NCI-H2196 (cell line): ENCODE measurements around the gene TRIM67.
"Not testable (repeated sequence)": the region's sequence is repeated elsewhere in the genome, so short reads cannot be mapped to it uniquely, and the experiment has no call there.

Source experiments
- DNase-seq: peaks from one replicate; lab custom pipeline; 2025; ENCODE audit not compliant: unreplicated experiment; lab: John Stamatoyannopoulos, UW

TRIM67 gene

DNA sequence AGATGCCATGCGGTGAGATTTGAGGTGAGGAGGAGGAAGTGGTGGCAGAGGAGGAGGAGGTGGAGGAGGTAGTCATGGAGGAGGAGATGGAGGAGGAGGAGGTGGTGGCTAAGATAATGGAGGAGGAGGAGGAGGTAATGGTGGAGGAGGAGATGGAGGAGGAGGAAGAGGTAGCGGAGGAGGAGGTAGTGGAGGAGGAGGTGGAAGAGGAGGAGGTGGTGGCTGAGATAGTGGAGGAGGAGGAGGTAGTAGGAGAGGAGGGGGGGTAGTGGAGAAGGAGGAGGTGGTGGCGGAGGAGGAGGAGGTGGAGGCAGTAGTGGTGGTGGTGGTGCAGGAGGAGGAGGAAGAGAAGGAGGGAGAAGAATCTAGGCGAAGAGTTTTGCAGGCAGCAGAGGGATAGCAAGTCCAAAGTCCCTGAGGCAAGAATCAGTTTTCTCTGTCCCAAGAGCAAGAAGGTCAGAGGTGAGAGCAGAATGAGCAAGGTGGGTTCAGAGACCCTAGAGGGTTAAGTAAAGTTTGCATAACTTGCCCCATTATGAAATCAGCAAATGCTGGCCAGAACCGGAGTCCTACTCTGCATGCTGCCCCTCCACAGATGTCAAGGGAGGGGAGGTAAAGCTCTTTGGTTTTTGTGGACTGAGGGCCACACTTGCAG lies 40.2 kb downstream of the TRIM67 start:
- DNase-seq, result no peak

DNA sequence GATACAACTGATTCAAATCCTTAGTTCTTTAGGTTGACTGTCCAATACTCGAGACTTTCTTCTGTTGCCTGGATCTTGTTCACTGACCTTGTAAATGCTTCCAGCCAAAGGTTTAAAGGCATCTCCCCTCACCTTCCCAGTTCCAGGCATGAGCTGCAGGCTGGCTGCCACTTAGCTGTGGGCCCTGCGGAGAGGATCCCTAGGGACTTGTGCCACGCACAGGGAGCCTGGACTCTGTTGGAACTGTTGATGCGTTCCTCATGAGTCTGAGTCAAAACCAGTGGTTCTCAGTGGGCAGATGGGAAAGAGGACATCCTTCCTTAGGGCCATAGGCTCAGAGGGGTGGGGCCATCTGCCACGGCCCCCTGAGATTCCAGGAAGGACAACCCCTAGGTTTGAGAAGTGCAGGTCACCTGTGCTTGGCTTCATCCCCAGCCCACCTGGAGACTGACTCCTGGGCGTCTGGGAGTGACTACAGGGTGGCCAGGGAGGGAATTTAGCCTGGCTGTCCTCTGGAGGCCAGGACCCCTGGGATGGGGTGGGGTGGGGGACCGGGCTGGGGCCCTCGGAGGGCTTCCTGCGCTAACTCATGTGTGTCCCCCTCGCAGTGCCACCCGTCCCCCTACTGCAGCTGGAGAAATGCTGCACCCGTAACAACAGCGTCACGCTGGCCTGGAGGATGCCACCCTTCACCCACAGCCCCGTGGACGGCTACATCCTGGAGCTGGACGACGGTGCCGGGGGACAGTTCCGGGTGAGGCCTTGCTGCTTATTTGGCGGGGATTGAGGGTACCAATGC lies 41.6 kb downstream of the TRIM67 start:
- no peak for DNase-seq

DNA sequence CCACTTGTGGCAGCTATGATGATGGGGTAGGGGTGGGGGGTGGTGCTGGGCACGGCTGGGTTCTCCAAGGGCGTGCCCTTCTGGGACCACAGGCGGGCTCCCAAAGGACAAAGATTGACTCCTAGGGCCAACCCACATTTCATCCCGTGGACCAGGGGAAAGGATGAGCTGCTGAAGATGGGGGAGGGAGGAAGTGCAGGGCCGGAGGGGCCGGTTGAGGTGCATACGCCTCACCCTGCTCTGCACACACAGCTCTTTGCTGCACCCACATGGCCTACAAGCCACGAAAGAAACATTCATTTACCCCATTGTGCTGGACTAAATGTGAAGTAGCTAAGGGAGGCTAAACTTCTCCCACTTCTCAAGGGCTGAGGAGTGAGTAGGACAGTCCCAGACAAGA lies 45.0 kb downstream of the TRIM67 start:
- DNase-seq, result no peak

DNA sequence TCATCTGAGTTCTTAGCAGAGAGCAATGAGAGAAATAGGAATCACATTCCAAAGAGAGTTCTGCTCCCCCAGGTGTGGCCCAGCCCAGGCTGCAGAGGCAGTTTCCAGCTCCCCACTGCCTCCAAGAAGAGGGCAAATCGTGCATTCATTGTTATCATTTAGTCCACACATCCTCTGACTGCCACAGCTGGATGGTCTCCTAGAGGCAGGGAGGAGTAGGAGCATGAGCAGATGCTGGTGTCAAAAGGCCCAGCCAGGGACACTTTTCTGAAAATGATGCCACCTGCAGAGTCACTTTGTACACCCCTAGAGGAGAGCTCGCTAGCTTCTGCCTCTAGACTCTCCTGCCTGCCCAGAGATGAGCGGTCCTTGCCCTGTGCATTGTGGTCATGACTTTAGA lies 45.6 kb downstream of the TRIM67 start:
- no peak for DNase-seq

DNA sequence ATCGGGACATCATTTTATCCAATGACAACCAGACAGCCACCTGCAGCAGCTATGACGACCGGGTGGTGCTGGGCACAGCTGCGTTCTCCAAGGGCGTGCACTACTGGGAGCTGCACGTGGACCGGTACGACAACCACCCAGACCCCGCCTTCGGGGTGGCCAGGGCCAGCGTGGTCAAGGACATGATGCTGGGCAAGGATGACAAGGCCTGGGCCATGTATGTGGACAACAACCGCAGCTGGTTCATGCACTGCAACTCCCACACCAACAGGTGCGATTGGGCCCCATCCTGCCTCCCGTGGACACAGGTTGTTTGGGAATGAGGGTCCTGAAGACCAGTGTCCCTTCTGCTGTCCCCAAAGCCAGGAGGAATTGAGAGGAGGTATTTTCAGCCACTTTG lies 47.1 kb downstream of the TRIM67 start:
- no peak for DNase-seq

DNA sequence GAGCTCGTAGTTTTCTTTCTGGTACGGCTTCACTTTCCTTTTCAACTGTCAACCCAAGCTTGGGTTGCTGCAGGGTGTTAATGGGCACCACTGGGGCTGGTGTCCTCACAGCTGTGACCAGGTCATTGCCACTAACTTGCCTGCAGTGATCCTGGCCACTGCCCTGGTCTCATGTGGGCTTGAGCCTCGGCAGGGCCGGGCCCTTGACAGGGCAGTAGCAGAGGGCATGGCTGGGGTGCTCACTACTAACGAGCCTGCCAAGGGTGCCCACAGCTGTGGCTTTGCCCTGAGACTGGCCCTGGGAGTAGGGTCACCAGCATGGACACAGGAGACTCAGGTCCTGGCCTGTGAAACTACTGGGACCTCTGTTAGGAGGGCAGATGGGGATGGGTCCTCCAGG lies 47.7 kb downstream of the TRIM67 start:
- DNase-seq, result no peak

DNA sequence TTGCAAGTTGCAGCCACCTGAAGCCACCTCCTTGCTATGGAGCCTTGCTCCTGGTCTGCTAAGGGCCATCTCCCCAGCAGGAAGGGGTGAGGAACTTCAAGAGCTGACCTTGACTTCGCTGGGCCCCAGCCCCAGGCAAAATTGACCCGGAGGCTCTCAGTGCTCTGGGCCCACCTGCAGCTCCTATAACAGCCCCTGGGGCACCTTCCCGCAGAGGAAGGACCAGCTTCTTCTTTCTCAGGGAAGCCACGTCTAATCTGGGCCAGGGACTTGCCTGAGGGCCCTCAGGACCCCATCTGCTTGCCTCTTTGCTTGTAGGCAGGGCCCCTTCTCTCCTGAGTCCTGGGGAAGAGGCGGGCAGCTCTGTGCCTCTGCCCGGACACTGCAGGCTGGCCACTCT lies 48.3 kb downstream of the TRIM67 start:
- DNase-seq, result no peak

DNA sequence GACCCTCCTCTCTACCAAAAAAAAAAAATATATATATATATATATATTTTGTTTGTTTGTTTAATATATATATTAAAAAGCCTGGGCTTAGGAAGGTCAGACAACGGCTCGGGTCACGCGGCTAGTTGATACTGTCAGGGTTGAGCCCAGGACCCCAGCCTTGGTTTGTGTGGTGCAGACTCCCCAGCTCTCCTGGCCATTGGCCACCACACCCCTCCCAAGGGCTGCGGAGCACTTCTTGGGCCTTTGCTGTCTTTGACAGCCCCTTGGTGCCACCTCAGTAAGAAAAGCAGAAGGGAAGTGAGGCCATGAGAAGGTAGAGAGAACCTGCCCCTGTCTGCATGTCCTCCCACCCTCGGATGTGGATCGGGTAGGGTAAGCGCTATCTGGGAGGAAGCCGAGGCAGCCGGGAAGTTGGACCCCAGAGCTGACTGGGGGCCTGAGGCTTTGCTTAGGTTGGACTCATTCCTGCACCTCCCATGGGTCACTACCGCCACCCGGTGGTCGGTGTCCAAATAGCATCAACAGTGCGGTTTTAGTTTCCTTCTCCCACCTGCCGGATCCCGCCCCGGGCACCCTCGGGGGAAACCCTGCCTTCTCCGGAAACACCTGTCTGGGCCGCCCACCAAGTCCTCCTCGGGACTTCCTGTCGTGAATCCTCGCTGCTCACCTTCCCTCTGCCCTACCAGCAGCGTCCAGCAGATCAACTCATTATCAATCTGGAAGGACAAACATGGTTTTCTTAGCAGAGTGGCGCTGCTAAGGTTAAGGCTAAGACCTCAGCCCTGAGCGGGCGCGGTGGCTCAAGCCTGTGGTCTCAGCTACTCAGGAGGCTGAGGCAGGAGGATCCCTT lies 49.4 kb downstream of the TRIM67 start:
- DNase-seq, result peak; percentile 91

DNA sequence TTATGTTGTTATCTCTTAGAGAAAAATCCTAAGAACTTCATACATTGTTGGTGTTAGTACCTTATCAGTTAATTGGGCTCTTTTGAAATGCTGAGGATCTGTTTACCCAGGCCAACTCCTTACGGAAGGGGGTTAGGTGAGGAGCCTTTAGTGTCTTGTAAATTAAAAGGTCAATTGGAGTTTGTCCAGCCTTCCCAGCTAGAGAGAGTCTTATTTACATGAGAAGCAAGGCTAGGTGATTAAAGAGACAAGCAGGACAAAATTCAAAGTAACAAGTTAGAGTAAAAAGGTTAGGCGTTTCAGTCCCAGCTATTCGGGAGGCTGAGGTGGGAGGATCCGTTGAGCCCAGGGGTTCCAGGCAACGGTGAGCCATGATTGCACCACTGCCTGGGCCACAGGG lies 50.4 kb downstream of the TRIM67 start:
- not testable (repeated sequence) for DNase-seq

DNA sequence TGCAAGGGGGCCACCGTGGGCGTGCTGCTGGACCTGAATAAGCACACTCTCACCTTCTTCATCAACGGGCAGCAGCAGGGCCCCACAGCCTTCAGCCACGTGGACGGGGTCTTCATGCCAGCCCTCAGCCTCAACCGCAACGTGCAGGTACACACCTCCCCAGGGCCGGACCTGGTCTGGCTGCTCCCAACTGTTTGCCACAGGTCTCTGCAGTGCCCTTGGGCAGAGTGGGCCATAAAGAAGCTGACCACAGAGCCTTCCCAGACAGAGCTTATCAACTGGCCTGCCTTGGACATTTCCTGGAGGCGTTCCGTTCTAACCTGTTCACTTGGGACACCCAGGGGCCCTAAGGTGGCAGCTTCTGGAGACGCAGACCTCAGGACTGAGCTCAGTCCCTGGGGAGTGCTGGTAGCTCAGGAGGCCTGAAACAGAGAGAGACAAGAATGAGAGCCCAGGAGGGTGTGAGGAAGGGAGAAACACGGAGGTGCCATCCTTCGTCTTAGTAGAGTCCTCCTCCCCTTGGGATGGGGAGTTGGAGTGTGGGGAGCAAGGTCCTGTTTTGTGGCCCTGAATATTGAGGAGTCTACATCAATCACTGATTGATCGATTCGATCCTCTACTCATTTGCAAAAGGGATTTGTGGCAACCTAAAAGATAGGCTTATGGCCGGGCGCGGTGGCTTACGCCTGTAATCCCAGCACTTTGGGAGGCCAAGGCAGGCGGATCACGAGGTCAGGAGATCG lies 52.1 kb downstream of the TRIM67 start:
- no peak for DNase-seq

DNA sequence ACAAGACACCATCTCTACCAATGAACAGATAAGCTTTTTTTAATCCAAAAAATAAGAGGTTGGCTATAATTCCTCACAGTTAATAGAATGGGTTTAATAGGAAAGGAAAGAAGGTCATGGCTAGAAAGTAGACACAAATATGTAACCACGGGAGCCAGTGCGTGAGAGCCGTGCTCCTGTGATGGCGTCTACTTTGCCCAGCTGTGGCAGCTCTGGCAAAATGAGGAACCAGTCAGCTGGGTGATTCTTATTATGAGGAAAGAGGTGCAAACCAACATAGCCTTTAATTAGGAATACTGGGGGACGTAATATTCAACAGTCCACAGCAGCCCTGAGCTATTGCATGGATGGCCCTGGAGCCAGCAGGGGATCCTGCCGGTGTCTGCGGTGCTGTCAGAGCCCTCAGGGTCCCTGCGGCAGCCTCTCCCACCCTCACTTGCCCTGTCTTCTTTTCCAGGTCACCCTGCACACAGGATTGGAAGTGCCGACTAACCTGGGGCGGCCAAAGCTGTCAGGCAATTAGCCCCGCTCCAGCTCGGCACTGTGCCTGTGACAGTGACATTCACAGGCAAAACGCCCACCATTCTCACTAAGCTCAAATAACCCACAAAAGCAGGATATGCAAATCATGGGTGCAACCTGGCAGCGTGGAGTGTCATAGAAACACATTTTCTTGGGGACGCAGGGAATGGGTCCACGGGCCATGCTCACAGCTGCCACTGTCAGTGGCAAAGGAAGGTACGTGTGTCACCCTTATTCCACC lies 53.2 kb downstream of the TRIM67 start:
- DNase-seq, result no peak

DNA sequence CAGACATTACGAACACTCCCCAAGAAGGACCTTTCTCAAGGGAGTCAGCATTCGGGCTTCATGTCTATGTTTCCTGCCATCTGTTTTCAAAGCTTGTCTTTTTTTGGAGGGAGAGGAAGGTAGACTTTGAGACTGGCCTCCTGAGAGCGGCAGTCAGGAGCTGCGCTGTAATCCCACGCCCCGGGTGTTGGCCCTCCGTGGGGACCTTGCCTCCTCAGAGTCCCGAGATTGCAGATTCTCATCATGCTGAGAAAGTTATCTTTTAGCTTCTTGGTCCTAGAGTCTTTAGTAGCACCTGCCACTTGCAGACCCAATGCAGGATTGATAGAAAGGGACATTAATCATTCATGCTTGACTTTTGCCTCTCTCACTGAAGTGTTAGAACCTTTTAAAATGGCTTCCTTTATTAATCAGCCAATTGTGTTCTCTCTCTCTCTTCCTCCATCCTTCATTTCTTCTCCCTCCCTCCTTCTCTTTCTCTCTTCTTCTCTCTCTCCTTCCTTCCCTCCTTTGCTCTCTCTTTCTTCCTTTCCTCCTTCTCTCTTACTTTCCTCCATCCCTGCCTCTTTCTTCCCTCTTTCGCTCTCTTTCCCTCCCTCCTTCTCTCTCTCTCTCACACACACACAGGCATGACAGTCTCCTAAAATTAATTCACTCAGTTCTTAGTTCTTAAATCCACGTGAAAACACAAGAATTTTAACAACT lies 54.0 kb downstream of the TRIM67 start:
- no peak for DNase-seq

DNA sequence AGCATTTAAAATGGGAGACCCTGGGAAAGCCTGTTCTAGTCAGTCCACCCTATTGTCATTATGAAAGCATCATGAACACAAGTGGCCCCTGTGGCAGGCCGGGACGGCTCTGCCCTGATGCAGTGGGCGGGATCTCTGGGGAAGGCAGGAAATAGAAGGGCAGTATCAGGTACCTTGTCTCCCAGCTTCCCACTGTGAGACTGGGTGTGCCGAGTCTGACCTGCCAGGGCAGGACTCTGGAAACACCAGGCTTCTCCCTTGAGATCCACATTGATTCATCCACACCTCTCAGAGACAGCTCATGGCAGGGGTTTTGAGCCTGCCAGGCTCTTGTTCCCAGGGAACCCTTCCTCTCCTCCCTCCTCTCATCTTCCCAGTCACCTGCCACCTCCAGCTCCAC lies 54.6 kb downstream of the TRIM67 start:
- peak; percentile 20 for DNase-seq

DNA sequence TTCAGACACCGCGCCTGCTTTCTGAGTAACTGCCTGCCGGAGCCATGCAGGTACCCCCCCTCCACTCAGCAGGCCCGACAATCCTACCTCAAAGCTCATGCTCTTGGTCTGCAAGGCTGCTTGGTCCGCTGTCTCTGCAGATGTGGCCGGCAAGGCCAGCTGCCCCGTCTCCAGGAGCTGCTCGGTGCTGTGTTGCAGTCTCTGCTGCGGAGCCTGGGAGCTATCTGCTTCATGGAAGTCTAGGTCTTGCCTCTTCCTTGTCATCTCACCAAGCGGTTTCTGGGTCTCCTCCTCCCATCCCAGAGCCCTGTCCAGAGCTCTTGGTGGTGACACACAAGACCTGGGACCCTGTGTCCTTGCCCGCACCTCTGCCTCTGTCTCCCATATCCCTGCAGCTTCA lies 55.2 kb downstream of the TRIM67 start:
- no peak for DNase-seq

DNA sequence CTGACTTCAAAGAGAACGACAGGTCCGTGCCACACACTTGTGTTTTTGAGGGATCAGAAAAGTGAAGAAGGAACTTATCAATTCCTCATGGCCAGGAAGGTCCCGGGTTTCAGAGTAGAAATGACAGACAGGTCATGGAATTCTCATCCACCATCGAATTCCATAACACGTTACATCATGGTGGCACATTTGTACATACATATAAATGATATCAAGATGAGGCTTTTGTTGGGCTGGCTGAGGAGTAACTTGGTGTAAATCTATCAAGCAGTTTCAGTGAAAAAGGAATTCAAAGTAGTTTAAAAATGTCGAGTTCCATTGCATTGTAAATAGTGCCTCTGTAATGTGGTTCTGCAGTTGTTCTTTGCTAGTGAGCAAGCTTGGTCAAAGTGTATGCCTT lies 56.2 kb downstream of the TRIM67 start:
- no peak for DNase-seq

DNA sequence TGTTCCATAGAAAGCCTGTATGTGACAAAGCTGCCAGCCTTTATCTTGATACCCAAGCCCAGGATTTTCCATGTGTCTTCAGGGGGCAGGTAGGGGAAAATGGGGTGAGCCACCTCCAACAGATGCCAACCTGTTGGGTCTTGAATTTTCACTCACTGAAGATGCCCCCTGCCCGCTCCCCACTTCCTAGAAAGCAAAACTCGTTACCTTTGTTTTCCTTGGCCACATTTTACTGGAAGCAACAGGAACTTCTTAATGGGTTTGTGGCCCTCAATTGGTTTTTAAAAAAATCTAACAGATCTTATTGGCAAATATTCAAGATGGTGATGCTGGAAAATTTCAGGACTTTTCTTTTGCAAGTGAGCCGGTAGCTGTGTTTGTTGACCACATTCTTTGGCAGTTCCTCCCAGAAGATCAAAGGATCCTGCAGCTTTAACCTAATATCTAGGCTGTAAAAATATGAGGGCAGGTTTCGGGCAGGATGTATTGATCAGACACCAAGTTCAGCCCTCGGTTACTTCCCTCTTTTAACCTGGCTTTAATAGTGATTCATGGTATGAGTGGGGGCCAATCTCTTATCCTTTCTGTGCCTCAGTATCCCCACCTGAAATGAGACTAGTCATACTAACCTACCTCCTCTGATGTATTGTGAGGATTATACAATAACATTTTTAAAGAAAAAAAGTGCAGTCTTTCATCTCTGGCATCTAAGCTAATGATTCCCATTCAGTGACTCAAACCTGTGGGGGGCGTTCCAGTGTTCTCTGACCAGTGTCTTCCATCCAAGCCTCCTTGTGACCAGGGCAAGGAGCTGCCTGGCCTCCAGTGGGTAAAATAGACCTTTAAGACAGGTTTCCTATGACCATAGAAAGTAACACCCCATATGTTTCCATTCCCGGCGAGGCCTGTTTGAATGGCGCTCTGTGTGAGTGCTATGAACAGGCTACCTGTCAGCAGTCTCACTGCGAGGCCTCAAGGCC lies 57.9 kb downstream of the TRIM67 start:
- DNase-seq, result no peak

DNA sequence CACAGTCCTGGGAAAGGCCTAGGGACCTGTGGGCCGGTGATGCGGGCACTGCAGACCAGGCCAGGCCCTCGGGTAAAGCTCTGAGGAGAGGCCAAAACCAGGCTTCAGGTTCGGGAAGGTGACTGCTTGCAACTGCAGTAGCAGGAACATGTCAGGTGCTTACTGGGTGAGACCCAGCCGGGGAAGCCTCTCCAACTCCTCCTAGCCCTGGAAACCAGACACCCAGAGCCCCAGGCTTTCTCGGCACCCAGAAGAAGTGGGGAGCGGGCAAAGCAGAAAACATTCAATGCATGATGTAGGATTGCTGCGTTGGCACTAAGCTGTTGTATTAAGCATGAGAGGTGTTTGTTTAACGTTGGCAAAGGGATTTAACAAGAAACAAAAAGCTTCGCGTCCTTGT lies 58.9 kb downstream of the TRIM67 start:
- no peak for DNase-seq

DNA sequence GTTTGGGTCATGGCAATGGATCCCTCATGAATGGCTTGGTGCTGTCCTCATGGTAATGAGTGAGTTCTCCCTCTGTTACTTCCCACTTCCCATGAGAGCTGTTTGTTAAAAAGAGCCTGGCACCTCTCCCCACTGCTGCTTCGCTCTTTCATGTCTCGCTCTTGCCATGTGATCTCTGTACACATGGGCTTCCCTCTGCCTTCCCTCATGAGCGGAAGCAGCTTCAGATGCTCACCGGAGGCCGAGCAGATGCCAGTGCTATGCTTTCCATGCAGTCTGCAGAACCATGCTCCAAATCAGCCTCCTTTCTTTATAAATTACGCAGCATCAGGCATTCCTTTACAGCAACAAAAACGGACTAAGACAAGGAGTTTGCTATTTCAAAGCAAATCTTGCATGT lies 64.3 kb downstream of the TRIM67 start:
- no peak for DNase-seq

DNA sequence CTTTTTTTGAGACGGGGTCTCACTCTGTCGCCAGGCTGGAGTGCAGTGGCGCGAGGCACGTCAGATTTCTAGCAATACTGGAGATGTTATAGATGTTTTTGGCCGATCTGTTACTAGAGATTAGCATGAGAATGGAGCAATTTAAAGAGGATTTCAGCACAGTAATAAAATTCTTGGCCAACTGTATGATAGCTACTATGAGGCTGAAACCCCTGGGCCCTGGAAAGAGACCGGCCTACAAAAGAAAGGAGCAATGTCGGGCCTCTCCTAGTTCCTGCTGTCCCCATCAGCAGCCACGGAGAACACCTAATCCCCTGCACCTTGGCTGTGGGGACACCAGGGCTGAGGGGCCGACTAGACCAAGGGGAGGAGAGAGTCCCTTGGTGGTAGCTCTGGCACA lies 69.7 kb downstream of the TRIM67 start:
- DNase-seq, result no peak
